ENCODE data around the gene ZPR1.

The ZPR1 gene

DNA sequence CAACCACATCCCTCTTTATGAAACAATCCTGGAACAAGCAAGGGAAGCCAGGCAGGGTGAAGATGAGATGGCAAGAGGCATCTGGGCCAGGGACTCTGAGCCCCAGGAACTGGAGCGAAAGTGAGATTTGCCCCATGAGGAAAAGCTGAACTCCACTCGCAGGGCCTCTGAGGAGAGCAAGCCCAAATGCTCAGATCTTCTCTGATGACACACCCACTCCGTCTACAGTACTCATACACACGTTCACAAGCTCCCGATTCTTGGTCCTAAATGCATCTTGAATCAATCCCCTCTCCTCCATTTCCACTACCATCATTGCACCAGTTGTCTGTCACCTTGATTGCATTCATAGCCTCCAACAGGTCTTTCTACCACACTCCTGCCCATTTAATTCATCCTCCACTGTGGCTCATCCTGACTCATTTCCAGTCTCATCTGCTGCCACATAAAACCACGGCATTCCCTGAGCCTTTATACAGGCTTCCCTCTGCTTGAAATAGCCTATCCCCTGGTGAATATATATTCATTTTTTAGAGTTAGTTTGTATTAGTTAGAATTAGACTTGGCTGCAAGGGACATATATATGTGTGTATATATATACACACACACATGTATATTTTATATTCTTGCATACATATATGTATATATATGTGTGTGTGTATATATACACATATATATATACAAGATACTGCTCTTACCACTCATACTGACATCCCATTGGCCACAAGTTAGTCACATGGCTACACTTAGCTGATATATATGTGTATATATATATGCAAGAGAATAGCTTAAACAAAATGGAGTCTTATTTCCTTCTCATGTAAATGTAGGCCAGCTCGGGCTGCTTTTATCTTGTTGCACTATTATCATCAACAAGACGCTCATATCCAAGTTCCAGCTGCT lies 5.3 kb upstream of the ZPR1 start:
- TF ChIP-seq, protein P1, sequence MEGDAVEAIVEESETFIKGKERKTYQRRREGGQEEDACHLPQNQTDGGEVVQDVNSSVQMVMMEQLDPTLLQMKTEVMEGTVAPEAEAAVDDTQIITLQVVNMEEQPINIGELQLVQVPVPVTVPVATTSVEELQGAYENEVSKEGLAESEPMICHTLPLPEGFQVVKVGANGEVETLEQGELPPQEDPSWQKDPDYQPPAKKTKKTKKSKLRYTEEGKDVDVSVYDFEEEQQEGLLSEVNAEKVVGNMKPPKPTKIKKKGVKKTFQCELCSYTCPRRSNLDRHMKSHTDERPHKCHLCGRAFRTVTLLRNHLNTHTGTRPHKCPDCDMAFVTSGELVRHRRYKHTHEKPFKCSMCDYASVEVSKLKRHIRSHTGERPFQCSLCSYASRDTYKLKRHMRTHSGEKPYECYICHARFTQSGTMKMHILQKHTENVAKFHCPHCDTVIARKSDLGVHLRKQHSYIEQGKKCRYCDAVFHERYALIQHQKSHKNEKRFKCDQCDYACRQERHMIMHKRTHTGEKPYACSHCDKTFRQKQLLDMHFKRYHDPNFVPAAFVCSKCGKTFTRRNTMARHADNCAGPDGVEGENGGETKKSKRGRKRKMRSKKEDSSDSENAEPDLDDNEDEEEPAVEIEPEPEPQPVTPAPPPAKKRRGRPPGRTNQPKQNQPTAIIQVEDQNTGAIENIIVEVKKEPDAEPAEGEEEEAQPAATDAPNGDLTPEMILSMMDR (IDR thresholded peaks at IDR 0.05) = no peak

- TF ChIP-seq, protein P1 (IDR thresholded peaks at IDR 0.05) = no peak
Observed at GRCh38 chr11:116792144-116792868, 4.5 kb upstream of the ZPR1 start.

- TF ChIP-seq, protein P1 (IDR thresholded peaks at IDR 0.05) = no peak
Observed at GRCh38 chr11:116791813-116792143, 4.0 kb upstream of the ZPR1 start, which contains the start of gene APOA5. Gene APOA5, minus strand, starts transcription at chr11:116791879. Its CDS starts 19 bp downstream, at chr11:116791860.

DNA sequence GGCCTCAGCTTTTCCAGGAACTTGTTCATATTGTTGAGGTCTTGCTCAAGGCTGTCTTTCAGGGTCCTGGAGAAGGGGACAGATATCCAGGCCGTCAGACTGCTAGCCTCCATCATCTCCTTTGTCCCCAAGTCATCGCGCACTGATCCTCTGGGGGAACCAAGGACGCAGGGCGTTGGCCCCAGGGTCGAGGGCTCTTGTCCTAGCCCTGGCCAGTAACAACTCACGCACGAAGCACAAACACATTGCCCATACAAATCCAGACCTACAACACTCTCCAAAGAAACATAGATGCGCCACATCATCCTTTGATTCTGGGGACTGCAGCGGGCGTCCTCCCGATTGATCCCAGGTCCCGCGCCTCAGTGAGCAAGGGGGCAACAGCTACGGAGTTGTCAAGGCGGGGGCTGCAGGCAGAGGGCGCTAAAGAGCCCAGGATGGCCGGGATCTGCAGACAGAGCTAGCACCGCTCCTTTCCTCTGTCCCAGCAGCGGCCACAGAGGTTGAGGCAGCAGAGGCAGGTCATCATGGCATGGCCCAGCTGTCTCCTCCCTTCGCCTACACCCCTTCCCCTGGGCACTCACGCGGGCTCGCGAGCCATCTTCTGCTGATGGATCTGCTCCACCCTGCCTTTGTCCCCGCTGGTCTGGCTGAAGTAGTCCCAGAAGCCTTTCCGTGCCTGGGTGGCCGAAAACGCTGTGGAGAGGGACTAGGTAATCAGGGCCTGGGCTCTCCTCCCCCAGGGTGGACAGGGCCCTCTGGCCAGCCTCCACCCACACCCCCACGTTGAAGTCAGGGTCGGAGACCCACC lies 3.4 kb upstream of the ZPR1 start:
- TF ChIP-seq, protein P1 (IDR thresholded peaks at IDR 0.05) = peak; percentile 93

GRCh38 chr11:116790167-116791001 lies 2.6 kb upstream of the ZPR1 start:
- TF ChIP-seq, protein P1 (IDR thresholded peaks at IDR 0.05) = no peak

DNA sequence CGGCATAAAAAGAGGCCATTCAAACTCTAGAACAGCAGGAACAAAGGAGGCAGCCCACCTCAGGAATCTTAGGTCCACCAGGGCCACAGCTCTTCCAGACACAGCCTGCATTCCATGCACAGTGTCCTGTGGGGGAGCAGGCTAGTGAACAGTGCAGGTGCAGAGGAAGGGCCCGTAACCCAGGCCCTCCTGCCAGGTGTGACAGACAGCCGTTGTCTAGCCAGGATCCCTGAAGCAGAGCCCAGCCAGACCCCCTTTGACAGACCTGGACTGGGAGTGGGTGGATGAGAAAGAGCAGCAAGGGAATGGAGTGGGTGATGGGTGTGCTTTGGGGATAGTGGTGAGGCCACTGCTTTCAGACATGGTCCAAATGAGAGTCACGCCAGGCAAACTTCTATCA lies 1.2 kb upstream of the ZPR1 start:
- TF ChIP-seq, protein P1 (IDR thresholded peaks at IDR 0.05) = no peak

All from LNCAP (cell line).